T-cell (primary cell): Measurements from ENCODE around the gene MLKL. TPM values are rescaled to one million over a fixed set of nuclear protein-coding genes. Genes with fewer than 3 reads are reported as not detected.

Experiments
- ATAC-seq, 4 experiments: fragments of 200-7000 bp in 3 of 4; fragments of 150-1000 bp in 1 of 4; cut with Tn5 transposase; replicated peaks in 1 of 4; 1 replicate in 3 of 4; 2 replicates in 1 of 4; pipeline ENCODE4 v1.10.0; 2021; ENCODE audit warnings: moderate library complexity in 3 of 4, mild to moderate bottlenecking in 2 of 4, moderate number of reproducible peaks in 1 of 4
- CTCF ChIA-PET, 2 donors: fragments of 300-600 bp; sonication (Branson Sonifier 250); formaldehyde crosslinking; loops; one replicate each; lab custom pipeline; 2022; ENCODE audit warnings: antibody characterized with exemption in 2 of 2; lab: Charles Lee
- POLR2A ChIA-PET, 2 donors: fragments of 300-600 bp; sonication (Branson Sonifier 250); formaldehyde crosslinking; loops; one replicate each; lab custom pipeline; 2022; ENCODE audit warnings: antibody characterized with exemption in 2 of 2; lab: Charles Lee
- DNase-seq, 35 experiments: peaks; one replicate each; pipeline versions ENCODE4 v3.0.0 to v3.0.0-alpha.2; 2013 to 2023
- H3K27ac ChIP-seq: one replicate; pipeline ENCODE4 v1.5.1; 2013; ENCODE audit warnings: low read length
- H3K27me3 ChIP-seq, 2 experiments: replicated peaks in 1 of 2; 1 replicate in 1 of 2; 2 replicates in 1 of 2; pipeline versions ENCODE4 v1.6.1 to v1.7.0; 2013; ENCODE audit warnings: low read length in 1 of 2, mixed read lengths in 1 of 2; ENCODE audit not compliant: control insufficient read depth in 2 of 2, insufficient read depth in 2 of 2; ENCODE audit errors: extremely low read depth in 1 of 2
- H3K36me3 ChIP-seq, 2 donors: 1 replicate in 1 of 2; 2 replicates in 1 of 2; pipeline versions ENCODE4 v1.6.1 to v1.7.0; 2013; ENCODE audit warnings: low read length in 1 of 2; ENCODE audit not compliant: control insufficient read depth in 2 of 2, insufficient read depth in 1 of 2; ENCODE audit errors: extremely low read depth in 1 of 2
- H3K4me1 ChIP-seq, 2 experiments: 1 replicate in 1 of 2; 2 replicates in 1 of 2; pipeline versions ENCODE4 v1.6.1 to v1.7.0; 2013; ENCODE audit warnings: low read length in 2 of 2, mixed read lengths in 1 of 2; ENCODE audit not compliant: insufficient read depth in 2 of 2, control insufficient read depth in 1 of 2; ENCODE audit errors: extremely low read depth in 1 of 2
- H3K4me3 ChIP-seq, 2 donors: 1 replicate in 1 of 2; 2 replicates in 1 of 2; pipeline versions ENCODE4 v1.5.1 to v1.7.0; 2013; ENCODE audit warnings: mild to moderate bottlenecking in 2 of 2, low read length in 1 of 2, moderate library complexity in 1 of 2; ENCODE audit not compliant: control insufficient read depth in 1 of 2; ENCODE audit errors: extremely low read depth in 1 of 2
- H3K9me3 ChIP-seq: 2 replicates; pipeline ENCODE4 v1.7.0; 2013
- H3K27ac Mint-ChIP-seq, 2 donors: one replicate each; pipeline ENCODE4 v1.8.0; 2020 to 2021; ENCODE audit warnings: mild to moderate bottlenecking in 2 of 2, mixed read lengths in 2 of 2
- H3K27me3 Mint-ChIP-seq, 2 donors: one replicate each; pipeline ENCODE4 v1.8.0; 2021 to 2022; ENCODE audit warnings: mixed read lengths in 2 of 2
- H3K36me3 Mint-ChIP-seq: one replicate; pipeline ENCODE4 v1.8.0; 2021; ENCODE audit warnings: mixed read lengths
- H3K4me1 Mint-ChIP-seq, 3 donors: one replicate each; pipeline ENCODE4 v1.8.0; 2020 to 2022; ENCODE audit warnings: mixed read lengths in 3 of 3, mild to moderate bottlenecking in 1 of 3
- H3K4me3 Mint-ChIP-seq, 3 donors: one replicate each; pipeline ENCODE4 v1.8.0; 2020 to 2022; ENCODE audit warnings: mild to moderate bottlenecking in 3 of 3, mixed read lengths in 3 of 3, moderate library complexity in 3 of 3
- H3K9me3 Mint-ChIP-seq, 3 donors: one replicate each; pipeline ENCODE4 v1.8.0; 2020 to 2022; ENCODE audit warnings: mixed read lengths in 3 of 3
- WGBS: methylation state at CpG from one replicate; pipeline ENCODE4 v1.1.5; 2013; ENCODE audit warnings: missing lambda C conversion rate; ENCODE audit not compliant: insufficient coverage; 5-methylcytosine and 5-hydroxymethylcytosine counted together
- total RNA-seq, 35 experiments: library from RNA in 6 of 35; stranded (reverse) in 6 of 35; fragments of 120-200 nt in 1 of 35; gene quantifications; one replicate each; pipeline versions ENCODE4 v1.2.1 to v1.2.4 and lab custom pipeline; 2013 to 2026

MLKL gene
- total RNA-seq, result 10 to 100 TPM; 27.4 to 40.7 (median 33.4) TPM
- 33.0 TPM for total RNA-seq (2013)
- 29.0 to 64.9 (median 50.7) reads per million in 29 experiments for total RNA-seq (lab: John Stamatoyannopoulos, UW)

GRCh38 chr16:74700438-74701225, at the start of gene MLKL:
MLKL (minus strand) TSS chr16:74700862; CDS start chr16:74695757, 5,105 bp downstream.
- peak within 1 kb of the TSS; percentile 91 to 94 for H3K4me3 ChIP-seq
- CTCF ChIA-PET, result interaction anchor here (0.9 to 1.6 kb wide), 5 partner anchors 9 to 374 kb away, joined by 3 to 5 read pairs (median 4); no protein-coding TSS in a partner anchor
- Mint-ChIP-seq H3K4me3 (peak within 1 kb of the TSS; percentile 97 to 100 (median 99)), H3K4me1 (peaks cover 49 to 59% (median 59%) of the 10 kb centered on the region in 3 donors), H3K27me3 (no peaks in the 10 kb centered on the region), H3K9me3 (no peaks in the 10 kb centered on the region), H3K27ac (peak within 1 kb of the TSS; percentile 97 to 99), H3K36me3 (peaks cover 9% of the 10 kb centered on the region)
- no peaks in the 10 kb centered on the region for H3K36me3 ChIP-seq
- H3K27ac ChIP-seq, result peak within 1 kb of the TSS; percentile 78
- under 1% methylated on average over 30 of the region's 35 CpGs for WGBS
- POLR2A ChIA-PET, result interaction anchor here in 1 of 2 donors (0.5 to 1.0 kb wide), 2 partner anchors 34 kb away, joined by 4 to 14 read pairs; partner anchors contain the start of gene RFWD3
- peak; percentile 19 to 73 (median 50) for DNase-seq
- peaks cover 15 to 35% of the 10 kb centered on the region in 2 experiments for H3K4me1 ChIP-seq
- H3K9me3 ChIP-seq, result no peaks in the 10 kb centered on the region
- H3K27me3 ChIP-seq, result no peaks in the 10 kb centered on the region
- ATAC-seq, result peak; percentile 78 to 84 (median 82)

DNA sequence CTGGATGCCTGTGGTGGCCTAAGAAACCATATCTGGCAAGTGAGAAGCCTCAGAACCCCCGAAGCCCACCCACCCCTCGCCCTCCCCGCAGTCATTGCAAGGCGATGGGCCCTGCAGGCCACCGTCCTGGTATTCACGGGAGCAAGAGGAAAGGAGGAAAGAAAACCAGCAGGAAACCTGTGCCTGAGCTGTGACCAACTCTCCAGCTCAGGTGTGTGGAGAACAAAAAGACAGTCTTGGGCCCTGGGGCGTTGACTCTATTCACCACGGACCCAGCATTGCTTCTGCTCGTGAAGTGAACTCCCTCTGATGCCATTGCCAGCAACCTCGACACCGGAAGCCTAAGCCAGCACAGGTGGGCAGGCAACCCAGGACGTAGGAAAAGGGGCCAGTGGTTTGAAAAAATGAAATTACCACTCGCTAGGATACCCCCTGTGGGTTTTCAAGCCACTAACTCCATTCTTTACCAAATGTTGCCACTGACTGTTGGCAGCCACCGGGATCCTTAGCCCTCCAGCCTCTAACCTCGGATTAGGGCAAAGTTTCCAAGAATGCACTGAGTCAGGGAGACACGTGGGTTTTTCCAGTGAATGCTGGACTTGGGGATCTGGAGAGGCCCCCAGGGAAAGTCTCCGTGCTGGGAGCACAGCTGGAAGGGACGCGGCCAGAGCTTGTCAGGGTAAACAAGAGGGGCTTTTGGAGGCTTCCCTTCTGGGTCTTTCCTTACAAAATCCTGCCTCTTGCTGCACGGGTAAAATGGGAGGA, 48.8 kb upstream of the MLKL start:
- Histone ChIP-seq H3K4me3 (no peak overlapping the region), H3K9me3 (no peaks in the 10 kb centered on the region), H3K36me3 (no peaks in the 10 kb centered on the region), H3K27me3 (peaks cover 0 to 18% of the 10 kb centered on the region in 2 experiments), H3K27ac (no peak overlapping the region), H3K4me1 (no peaks in the 10 kb centered on the region)
- Mint-ChIP-seq H3K27ac (no peak overlapping the region), H3K36me3 (no peaks in the 10 kb centered on the region), H3K4me3 (no peak overlapping the region), H3K27me3 (peaks cover 6 to 8% of the 10 kb centered on the region in 2 donors), H3K4me1 (no peaks in the 10 kb centered on the region), H3K9me3 (no peaks in the 10 kb centered on the region)
- ChIA-PET CTCF (no interaction called here), POLR2A (no interaction called here)
- 75% methylated on average over 13 of the region's 20 CpGs for WGBS
- ATAC-seq (no peak), DNase-seq (no peak)

GRCh38 chr16:74748616-74749026, 48.0 kb upstream of the MLKL start:
- no peaks in the 10 kb centered on the region for H3K9me3 ChIP-seq
- Mint-ChIP-seq H3K4me1 (no peaks in the 10 kb centered on the region), H3K4me3 (no peak overlapping the region), H3K36me3 (no peaks in the 10 kb centered on the region), H3K9me3 (no peaks in the 10 kb centered on the region), H3K27ac (no peak overlapping the region), H3K27me3 (peaks cover 5 to 6% of the 10 kb centered on the region in 2 donors)
- H3K27me3 ChIP-seq, result peaks cover 0 to 22% of the 10 kb centered on the region in 2 experiments
- no peak overlapping the region for H3K4me3 ChIP-seq
- ChIA-PET CTCF (no interaction called here), POLR2A (no interaction called here)
- no peaks in the 10 kb centered on the region for H3K4me1 ChIP-seq
- no peak for DNase-seq
- no peaks in the 10 kb centered on the region for H3K36me3 ChIP-seq
- no peak overlapping the region for H3K27ac ChIP-seq
- WGBS, result 93% methylated on average over 4 of the region's 19 CpGs
- ATAC-seq, result no peak

DNA sequence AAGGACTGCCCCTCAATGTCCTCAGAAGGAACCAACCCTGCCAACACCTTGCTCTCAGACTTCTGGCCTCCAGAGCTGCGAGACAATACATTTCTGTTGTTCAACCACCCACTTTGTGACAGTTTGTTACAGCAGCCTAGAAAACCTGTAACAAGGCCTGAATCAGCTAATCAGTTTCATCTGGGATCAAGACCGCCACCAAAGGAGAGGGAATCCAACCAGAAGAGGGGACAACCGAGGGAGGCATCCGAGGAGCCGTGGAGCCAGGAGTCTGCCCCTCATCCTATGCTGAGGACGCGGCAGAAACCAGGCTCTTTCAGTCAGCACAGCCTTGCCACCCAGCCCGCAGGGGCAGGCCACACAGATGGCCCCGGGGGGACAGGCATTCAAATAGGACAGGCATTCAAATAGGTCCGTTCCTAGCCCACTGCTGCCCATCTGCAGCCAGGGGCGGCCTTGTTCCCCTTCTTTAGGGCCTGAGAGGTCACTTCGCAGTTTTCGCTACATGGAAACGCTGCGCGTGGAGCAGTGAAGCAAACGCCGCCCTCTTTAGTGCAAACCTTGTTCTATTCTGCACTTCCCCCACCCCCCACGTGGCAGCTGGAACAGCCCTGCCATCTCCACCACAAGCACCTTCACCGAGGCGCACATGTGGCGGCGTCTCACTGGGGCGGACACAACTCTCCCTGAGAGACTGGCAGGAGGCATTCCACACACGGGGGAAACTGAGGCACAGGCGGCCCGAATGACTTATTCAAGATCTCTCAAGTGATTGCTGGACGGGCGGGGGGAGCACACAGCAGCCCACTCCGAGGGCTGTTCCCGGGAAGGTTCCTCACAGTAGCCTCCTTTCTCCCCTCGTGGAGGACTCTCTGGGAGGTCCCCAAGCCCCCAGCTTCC, 47.3 kb upstream of the MLKL start:
- no peak overlapping the region for H3K27ac ChIP-seq
- no peak for ATAC-seq

GRCh38 chr16:74745926-74746325, 45.3 kb upstream of the MLKL start:
- Histone ChIP-seq H3K9me3 (no peaks in the 10 kb centered on the region), H3K27me3 (peaks cover 0 to 21% of the 10 kb centered on the region in 2 experiments), H3K36me3 (no peaks in the 10 kb centered on the region), H3K4me1 (no peaks in the 10 kb centered on the region), H3K27ac (no peak overlapping the region), H3K4me3 (no peak overlapping the region)
- ChIA-PET POLR2A (no interaction called here), CTCF (no interaction called here)
- H3K9me3 Mint-ChIP-seq, result no peaks in the 10 kb centered on the region
- no peaks in the 10 kb centered on the region for H3K4me1 Mint-ChIP-seq
- ATAC-seq, result no peak
- H3K27ac Mint-ChIP-seq, result no peak overlapping the region
- 68% methylated on average over 5 of the region's 7 CpGs for WGBS
- no peaks in the 10 kb centered on the region for H3K27me3 Mint-ChIP-seq
- no peaks in the 10 kb centered on the region for H3K36me3 Mint-ChIP-seq
- no peak for DNase-seq
- H3K4me3 Mint-ChIP-seq, result no peak overlapping the region

More for the DNA sequence above, 47.3 kb upstream of the MLKL start:
- no peak overlapping the region for H3K4me3 ChIP-seq
- H3K4me1 Mint-ChIP-seq, result no peaks in the 10 kb centered on the region
- peaks cover 0 to 23% of the 10 kb centered on the region in 2 experiments for H3K27me3 ChIP-seq
- H3K36me3 ChIP-seq, result no peaks in the 10 kb centered on the region
- no peaks in the 10 kb centered on the region for H3K36me3 Mint-ChIP-seq
- H3K4me3 Mint-ChIP-seq, result no peak overlapping the region
- H3K9me3 ChIP-seq, result no peaks in the 10 kb centered on the region
- ChIA-PET CTCF (no interaction called here), POLR2A (no interaction called here)
- 86% methylated on average over 31 of the region's 32 CpGs for WGBS
- no peak for DNase-seq
- H3K27me3 Mint-ChIP-seq, result peaks cover 5% of the 10 kb centered on the region in 2 donors
- H3K4me1 ChIP-seq, result no peaks in the 10 kb centered on the region
- H3K9me3 Mint-ChIP-seq, result no peaks in the 10 kb centered on the region
- no peak overlapping the region for H3K27ac Mint-ChIP-seq
